ENCODE measurements around the gene BEST2. TPM values are rescaled to one million over a fixed set of nuclear protein-coding genes. Genes with fewer than 3 reads are reported as not detected.

The BEST2 gene
- total RNA-seq, 4 donors from 2014 or later: not detected

- TF ChIP-seq CTCF (IDR thresholded peaks at IDR 0.05; ENCODE audit: low read depth): no peak
Measured at GRCh38 chr19:12782174-12782423, 30.5 kb downstream of the BEST2 start.

- no peak for TF ChIP-seq CTCF (IDR thresholded peaks at IDR 0.05; ENCODE audit: low read depth)
Measured at GRCh38 chr19:12782424-12783290, 31.1 kb downstream of the BEST2 start.

GRCh38 chr19:12783291-12783848 lies 31.8 kb downstream of the BEST2 start:
- no peak for TF ChIP-seq CTCF (IDR thresholded peaks at IDR 0.05; ENCODE audit: low read depth)

- TF ChIP-seq CTCF (IDR thresholded peaks at IDR 0.05; ENCODE audit: low read depth): no peak
Measured at GRCh38 chr19:12783849-12784393, 32.3 kb downstream of the BEST2 start.

- TF ChIP-seq CTCF (IDR thresholded peaks at IDR 0.05; ENCODE audit: low read depth): no peak
Measured at GRCh38 chr19:12784394-12784870, 32.8 kb downstream of the BEST2 start.

- TF ChIP-seq CTCF (IDR thresholded peaks at IDR 0.05; ENCODE audit: low read depth): no peak
Measured at GRCh38 chr19:12784871-12785430, 33.4 kb downstream of the BEST2 start.

- no peak for TF ChIP-seq CTCF (IDR thresholded peaks at IDR 0.05; ENCODE audit: low read depth)
Measured at GRCh38 chr19:12785431-12786031, 33.9 kb downstream of the BEST2 start.
